VCaP (cell line): ENCODE results near the gene LILRA1.
"Not testable (repeated sequence)": the region's sequence is repeated elsewhere in the genome, so short reads cannot be mapped to it uniquely, and the experiment has no call there.

Experiments
- H3K27ac ChIP-seq: fragments of 450-650 bp; 2 replicates; pipeline ENCODE4 v1.5.1; 2017
- CTCF ChIP-seq: fragments of 450-650 bp; conservative IDR thresholded peaks from 2 replicates; pipeline ENCODE4 v1.5.1; 2017; ENCODE audit warnings: mild to moderate bottlenecking, moderate library complexity

Gene LILRA1

GRCh38 chr19:54620464-54620863 is 27.0 kb downstream of the LILRA1 start:
- TF ChIP-seq CTCF, result no peak
- no peak overlapping the region for H3K27ac ChIP-seq

- TF ChIP-seq CTCF, result no peak
- H3K27ac ChIP-seq, result no peak overlapping the region
These were observed 29.0 kb downstream of the LILRA1 start for GRCh38 chr19:54622431-54622830.

DNA sequence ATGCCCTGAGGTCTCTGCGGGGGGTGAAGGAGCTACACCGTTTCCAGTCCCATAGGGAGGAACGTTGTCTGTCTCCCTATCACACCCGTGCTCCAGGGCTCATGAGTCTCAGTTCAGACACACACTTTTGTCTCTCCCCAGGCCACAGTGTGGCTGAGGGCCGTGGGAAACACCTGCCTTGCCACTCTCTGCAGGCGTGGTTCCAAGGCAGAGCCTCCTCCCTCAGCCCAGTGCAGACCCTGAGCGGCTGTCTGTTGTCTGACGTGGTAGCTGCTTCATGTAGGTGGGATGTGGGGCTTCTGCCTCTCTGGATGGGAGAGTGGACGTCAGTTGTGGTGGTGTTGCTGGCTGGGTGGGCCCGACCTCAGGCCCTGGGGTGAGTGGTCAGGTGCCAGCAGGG is 30.8 kb downstream of the LILRA1 start:
- not testable (repeated sequence) for H3K27ac ChIP-seq

- not testable (repeated sequence) for H3K27ac ChIP-seq
These were observed 31.7 kb downstream of the LILRA1 start for GRCh38 chr19:54624934-54625730.

DNA sequence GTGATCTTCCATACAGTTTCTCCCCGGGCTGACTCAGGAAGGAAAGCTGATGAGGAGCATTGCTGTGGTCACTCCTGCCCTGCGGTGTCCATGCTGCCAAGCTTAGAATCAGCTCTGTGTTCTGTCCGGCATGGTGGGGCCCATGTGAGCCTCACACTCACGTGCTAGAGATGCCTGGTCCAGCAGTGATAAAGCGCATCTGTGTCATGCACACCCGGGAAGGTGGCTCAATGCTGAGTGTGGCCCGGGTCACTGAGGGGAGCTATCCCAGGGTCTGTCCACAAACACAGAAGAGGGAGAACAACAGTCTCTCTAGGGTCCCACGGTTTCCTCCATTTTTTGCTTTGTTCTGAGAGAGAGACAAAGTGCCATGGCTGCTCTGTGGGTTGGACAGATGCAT is 33.3 kb downstream of the LILRA1 start:
- H3K27ac ChIP-seq, result no peak overlapping the region
- no peak for TF ChIP-seq CTCF

GRCh38 chr19:54627912-54628311 is 34.5 kb downstream of the LILRA1 start:
- H3K27ac ChIP-seq, result not testable (repeated sequence)

DNA sequence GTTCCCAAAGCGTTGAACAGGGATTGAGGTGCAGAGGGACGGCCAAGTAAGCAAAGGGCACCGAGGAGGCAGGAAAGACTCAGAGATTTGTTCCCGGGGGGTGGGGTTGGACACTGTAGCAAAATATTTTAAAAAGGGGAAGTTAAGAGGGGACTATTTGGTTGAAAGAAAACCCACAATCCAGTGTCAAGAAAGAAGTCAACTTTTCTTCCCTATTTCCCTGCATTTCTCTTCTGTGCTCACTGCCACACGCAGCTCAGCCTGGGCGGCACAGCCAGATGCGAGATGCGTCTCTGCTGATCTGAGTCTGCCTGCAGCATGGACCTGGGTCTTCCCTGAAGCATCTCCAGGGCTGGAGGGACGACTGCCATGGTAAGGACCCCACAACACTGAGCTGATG is 36.8 kb downstream of the LILRA1 start, which contains the start of gene LILRB1:
TSS of gene LILRB1 (plus strand) at position 223 of the 400 bp plus-strand sequence. CDS start 590 bp downstream, outside the sequence.
- not testable (repeated sequence) for H3K27ac ChIP-seq

GRCh38 chr19:54630782-54631181 is 37.4 kb downstream of the LILRA1 start:
- no peak for TF ChIP-seq CTCF
- no peak overlapping the region for H3K27ac ChIP-seq

GRCh38 chr19:54631489-54632337 is 38.3 kb downstream of the LILRA1 start:
- not testable (repeated sequence) for H3K27ac ChIP-seq

DNA sequence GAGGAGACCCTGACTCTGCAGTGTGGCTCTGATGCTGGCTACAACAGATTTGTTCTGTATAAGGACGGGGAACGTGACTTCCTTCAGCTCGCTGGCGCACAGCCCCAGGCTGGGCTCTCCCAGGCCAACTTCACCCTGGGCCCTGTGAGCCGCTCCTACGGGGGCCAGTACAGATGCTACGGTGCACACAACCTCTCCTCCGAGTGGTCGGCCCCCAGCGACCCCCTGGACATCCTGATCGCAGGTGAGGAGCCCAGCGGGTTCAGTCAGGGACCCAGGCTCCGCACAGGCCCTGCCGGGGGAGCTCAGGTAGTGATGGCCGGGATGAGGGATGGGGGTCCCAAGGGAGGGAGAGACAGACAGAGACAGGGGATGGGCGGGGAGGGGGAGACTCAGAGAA is 39.1 kb downstream of the LILRA1 start:
- not testable (repeated sequence) for H3K27ac ChIP-seq

DNA sequence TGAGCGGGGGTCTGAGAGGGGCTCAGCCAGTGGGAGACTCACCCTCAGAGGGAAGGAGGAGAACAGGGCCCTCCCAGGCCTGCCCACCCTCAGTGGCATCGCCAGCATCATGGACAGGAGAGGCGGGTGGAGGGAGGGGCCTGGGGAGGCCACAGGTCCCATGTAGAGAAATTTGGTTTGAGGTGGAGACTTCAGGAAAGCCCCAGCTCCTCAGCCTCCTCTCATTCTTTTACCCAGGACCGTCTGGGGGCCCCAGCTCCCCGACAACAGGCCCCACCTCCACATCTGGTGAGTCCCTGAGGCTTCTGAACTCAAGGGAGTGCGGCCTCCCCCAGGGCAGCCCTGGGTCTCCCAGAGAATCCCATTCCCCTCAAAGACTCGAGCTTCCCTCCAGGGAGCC is 40.0 kb downstream of the LILRA1 start:
- H3K27ac ChIP-seq, result no peak overlapping the region
- no peak for TF ChIP-seq CTCF

- H3K27ac ChIP-seq, result not testable (repeated sequence)
These were observed 42.6 kb downstream of the LILRA1 start for GRCh38 chr19:54636081-54636480.
